Measurements from ENCODE around the gene VWA5B1. TPM values are rescaled to one million over a fixed set of nuclear protein-coding genes. Genes with fewer than 3 reads are reported as not detected.
A peak's percentile ranks its signal among the peaks of the same experiment; 100 is the strongest.

Gene VWA5B1
- total RNA-seq, 2 experiments from 2014 or later, result not detected

- no peaks in the 10 kb centered on the region for H3K9me3 Mint-ChIP-seq
Measured at GRCh38 chr1:20354610-20355009, 63.9 kb downstream of the VWA5B1 start.

GRCh38 chr1:20355101-20355827, 64.6 kb downstream of the VWA5B1 start:
- Mint-ChIP-seq H3K27me3 (peaks cover 25% of the 10 kb centered on the region), H3K4me1 (ENCODE audit: low read depth) (peaks cover 15% of the 10 kb centered on the region), H3K36me3 (ENCODE audit: low read depth) (no peaks in the 10 kb centered on the region), H3K9me3 (no peaks in the 10 kb centered on the region), H3K27ac (no peak overlapping the region), H3K4me3 (no peak overlapping the region)
- CTCF ChIA-PET, result interaction anchor here (0.9 to 1.8 kb wide), 3 partner anchors 9 to 142 kb away, joined by 3 to 5 read pairs (median 4); no protein-coding TSS in a partner anchor
- no peak for DNase-seq
- no peak for ATAC-seq
- TF ChIP-seq CTCF (IDR thresholded peaks at IDR 0.05), result no peak
- intact Hi-C loops (cut with micrococcal nuclease), result no loop called here
- POLR2A ChIA-PET, result interaction anchor here (0.6 kb wide), 1 partner anchor 584 kb away, joined by 3 read pairs; no protein-coding TSS in a partner anchor

More at GRCh38 chr1:20354610-20355009, 63.9 kb downstream of the VWA5B1 start:
- CTCF ChIA-PET, result interaction anchor here (1.8 kb wide), 1 partner anchor 141 kb away, joined by 5 read pairs; no protein-coding TSS in a partner anchor
- POLR2A ChIA-PET, result no interaction called here
- no peaks in the 10 kb centered on the region for H3K36me3 Mint-ChIP-seq (ENCODE audit: low read depth)
- no peak for ATAC-seq
- H3K27me3 Mint-ChIP-seq, result peaks cover 24% of the 10 kb centered on the region
- no peak for TF ChIP-seq CTCF (IDR thresholded peaks at IDR 0.05)
- H3K4me3 Mint-ChIP-seq, result no peak overlapping the region
- DNase-seq, result no peak
- intact Hi-C loops (cut with micrococcal nuclease), result no loop called here
- no peak overlapping the region for H3K27ac Mint-ChIP-seq
- H3K4me1 Mint-ChIP-seq (ENCODE audit: low read depth), result peaks cover 10% of the 10 kb centered on the region

- Mint-ChIP-seq H3K27ac (no peak overlapping the region), H3K27me3 (peaks cover 30% of the 10 kb centered on the region), H3K36me3 (ENCODE audit: low read depth) (no peaks in the 10 kb centered on the region), H3K4me1 (ENCODE audit: low read depth) (peaks cover 15% of the 10 kb centered on the region), H3K4me3 (no peak overlapping the region), H3K9me3 (no peaks in the 10 kb centered on the region)
- no peak for ATAC-seq
- CTCF ChIA-PET, result interaction anchor here (0.9 to 1.8 kb wide), 3 partner anchors 8 to 143 kb away, joined by 3 to 5 read pairs (median 4); no protein-coding TSS in a partner anchor
- peak; percentile 38 for DNase-seq
- TF ChIP-seq CTCF (IDR thresholded peaks at IDR 0.05), result no peak
- POLR2A ChIA-PET, result interaction anchor here (0.6 kb wide), 1 partner anchor 585 kb away, joined by 3 read pairs; no protein-coding TSS in a partner anchor
- intact Hi-C loops (cut with micrococcal nuclease), result no loop called here
Measured at GRCh38 chr1:20355828-20356735, 65.4 kb downstream of the VWA5B1 start.

GRCh38 chr1:20356850-20357459, 66.3 kb downstream of the VWA5B1 start:
- ChIA-PET POLR2A (no interaction called here), CTCF (interaction anchor here (1.0 kb wide), 1 partner anchor 136 kb away, joined by 3 read pairs; no protein-coding TSS in a partner anchor)
- no peaks in the 10 kb centered on the region for H3K36me3 Mint-ChIP-seq (ENCODE audit: low read depth)
- ATAC-seq (no peak), DNase-seq (no peak)
- H3K27ac Mint-ChIP-seq, result no peak overlapping the region
- peaks cover 15% of the 10 kb centered on the region for H3K4me1 Mint-ChIP-seq (ENCODE audit: low read depth)
- no peak overlapping the region for H3K4me3 Mint-ChIP-seq
- H3K27me3 Mint-ChIP-seq, result peaks cover 36% of the 10 kb centered on the region
- no peak for TF ChIP-seq CTCF (IDR thresholded peaks at IDR 0.05)
- intact Hi-C loops (cut with micrococcal nuclease), result no loop called here
- H3K9me3 Mint-ChIP-seq, result no peaks in the 10 kb centered on the region
